NCI-H2227 treated with DMSO at 0.1 percent for 48 hours (cell line): ENCODE data around the gene CDCA8.

Source experiments
- DNase-seq: peaks from one replicate; lab custom pipeline; 2025; lab: John Stamatoyannopoulos, UW

The CDCA8 gene

GRCh38 chr1:37692078-37692833 is at the start of gene CDCA8:
Gene CDCA8 (plus strand): TSS chr1:37692516. CDS start chr1:37692691, 175 bp downstream.
- peak; percentile 99 for DNase-seq

- no peak for DNase-seq
Measured at GRCh38 chr1:37647281-37647680, 45.0 kb upstream of the CDCA8 start.

DNA sequence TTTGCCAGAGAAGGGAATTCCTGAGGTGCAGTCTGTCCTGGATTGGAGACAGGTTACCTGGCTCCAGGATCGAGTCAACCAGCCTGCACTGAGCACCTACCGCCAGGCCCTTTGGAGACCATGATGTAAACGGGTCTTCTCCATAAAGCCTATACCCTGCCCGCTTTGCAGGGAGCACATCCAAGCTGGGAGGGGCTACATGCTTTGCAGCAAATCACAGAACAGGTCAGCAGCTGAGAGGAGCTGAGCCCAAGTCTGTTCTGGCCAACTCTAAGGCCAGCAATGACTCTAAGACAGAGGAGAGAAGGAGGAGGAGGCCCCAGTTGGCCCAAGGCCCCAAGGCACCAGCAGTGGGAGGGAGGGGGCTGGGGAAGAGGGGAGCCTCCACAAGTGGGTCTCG is 42.1 kb upstream of the CDCA8 start:
- DNase-seq = no peak

DNA sequence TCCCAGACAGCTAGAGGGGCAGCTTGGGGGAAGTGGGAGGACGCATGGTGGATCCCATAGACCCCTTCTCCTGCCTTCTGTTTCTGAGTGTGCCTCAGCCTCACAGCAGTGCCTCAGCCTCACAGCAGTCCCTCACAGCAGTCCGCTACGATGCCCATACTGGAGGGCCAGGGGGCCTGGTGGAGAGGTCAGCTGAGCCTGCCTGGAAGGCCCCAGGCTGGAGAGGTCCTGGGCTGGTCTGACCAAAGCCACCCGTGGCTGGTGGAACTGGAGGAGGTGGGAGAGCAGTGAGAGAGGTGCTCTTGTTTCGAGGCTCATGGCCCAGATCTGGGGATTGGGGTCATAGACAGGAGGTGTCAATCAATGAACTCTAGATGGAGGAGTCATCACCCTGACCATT is 41.6 kb upstream of the CDCA8 start:
- no peak for DNase-seq

DNA sequence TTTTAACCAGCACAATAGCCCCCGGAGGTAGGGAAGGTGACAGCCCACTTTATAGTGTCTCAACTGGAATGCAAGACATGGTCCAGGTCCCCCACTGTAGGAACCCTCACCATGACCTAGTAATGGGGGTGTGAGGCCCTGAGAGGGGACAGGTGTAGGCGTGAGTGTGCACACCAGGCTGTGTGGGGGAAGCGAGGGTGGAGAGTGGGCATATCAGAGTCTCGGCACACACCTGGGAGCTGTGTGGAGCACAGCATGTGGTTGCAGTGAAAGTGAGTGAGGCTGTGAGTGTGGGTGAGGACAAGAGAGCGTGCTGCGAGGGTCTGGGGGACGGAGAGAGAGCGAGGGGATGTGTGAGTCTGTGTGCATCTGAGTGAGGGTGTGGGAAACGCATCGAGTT is 40.5 kb upstream of the CDCA8 start:
- no peak for DNase-seq

DNA sequence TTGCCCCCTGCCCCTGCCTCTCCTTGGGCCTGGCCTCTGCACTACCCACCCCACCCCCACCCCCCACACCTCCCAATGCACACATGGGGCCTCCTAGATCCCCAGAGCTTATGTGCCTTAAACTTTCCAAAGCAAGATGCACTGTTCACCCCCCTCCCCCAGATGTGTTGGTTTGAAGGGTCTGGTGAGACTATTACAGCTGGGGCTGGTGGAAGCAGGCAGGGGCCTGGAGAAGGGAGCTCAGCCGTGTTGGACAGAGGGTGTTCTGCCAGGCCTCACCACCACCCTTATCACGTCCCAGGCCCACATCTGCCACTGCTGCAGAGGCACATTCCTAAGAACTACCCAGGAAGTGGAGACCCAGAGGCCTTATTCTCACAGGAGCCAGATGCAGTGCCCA is 39.3 kb upstream of the CDCA8 start:
- DNase-seq = no peak

DNA sequence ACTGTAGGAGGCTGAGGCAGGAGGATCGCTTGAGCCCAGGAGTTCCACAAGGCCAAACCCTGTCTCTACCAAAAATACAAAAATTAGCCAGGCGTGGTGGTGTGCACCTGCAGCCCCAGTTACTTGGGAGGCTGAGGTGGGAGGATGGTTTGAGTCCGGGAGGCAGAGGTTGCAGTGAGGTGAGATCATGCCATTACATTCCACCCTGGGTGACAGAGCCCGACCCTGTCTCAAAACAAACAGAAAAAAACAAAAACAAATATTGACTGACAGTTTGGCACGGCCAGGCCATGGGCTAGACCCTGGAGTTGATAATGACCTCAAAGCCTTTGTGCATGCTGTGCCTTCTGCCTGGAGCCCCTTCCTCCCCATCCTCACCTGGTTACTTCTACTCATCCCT is 38.4 kb upstream of the CDCA8 start:
- DNase-seq = no peak

GRCh38 chr1:37655274-37655673 is 37.0 kb upstream of the CDCA8 start:
- DNase-seq = no peak

- no peak for DNase-seq
Measured at GRCh38 chr1:37656026-37656425, 36.3 kb upstream of the CDCA8 start.

DNA sequence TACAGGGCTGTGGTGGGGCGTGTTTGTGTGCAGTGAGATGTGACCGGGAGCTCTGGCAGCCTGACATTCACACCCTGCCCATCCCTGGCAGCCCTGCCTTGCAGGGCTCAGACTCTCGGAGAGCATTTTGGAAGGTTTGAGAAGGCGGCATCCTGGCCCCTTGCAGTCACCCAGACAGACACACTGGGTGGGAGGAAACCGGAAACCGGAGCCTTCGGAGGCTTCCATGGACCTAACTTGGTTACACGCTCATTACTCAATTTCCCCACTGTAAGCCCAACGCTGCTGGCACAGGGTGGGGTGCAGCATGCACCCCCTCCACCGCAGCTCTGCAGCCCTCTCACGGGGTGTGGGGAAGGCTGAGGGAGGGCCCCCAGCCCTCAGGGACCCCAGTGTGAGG is 35.4 kb upstream of the CDCA8 start:
- DNase-seq = no peak

- no peak for DNase-seq
Measured at GRCh38 chr1:37657620-37658412, 34.5 kb upstream of the CDCA8 start.

GRCh38 chr1:37658486-37658885 is 33.8 kb upstream of the CDCA8 start:
- no peak for DNase-seq

GRCh38 chr1:37660664-37661063 is 31.7 kb upstream of the CDCA8 start:
- DNase-seq = peak; percentile 12

GRCh38 chr1:37661401-37661800 is 30.9 kb upstream of the CDCA8 start:
- no peak for DNase-seq

- no peak for DNase-seq
Measured at GRCh38 chr1:37662031-37662755, 30.1 kb upstream of the CDCA8 start.

DNA sequence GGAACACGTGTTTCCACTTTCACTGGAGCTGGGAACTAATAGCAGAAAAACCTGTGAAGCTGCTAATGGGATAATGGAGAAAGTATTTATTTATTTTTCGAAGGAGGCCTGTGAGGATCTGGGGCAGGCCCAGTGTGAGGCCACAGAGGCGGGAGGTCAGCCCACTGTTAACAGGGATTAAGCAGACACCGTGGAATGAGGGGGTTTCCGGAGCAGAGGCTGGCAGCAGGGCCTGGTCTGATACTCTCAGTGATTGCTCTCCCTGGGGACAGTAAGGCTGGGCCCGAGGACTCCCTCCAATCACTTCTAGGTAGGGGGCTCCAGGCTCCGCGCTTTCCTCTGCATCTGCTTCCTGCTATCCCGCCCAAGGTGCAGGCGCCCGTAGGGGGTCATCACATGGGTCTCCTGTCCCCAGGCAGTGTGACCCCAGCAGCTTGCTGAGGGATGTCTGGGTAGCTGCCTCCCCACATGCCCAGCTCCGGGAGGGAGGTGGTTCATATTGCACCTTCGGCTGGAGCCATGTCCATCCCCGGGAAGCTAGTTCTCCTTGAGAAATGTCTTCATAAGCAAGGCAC is 28.8 kb upstream of the CDCA8 start:
- DNase-seq = no peak

DNA sequence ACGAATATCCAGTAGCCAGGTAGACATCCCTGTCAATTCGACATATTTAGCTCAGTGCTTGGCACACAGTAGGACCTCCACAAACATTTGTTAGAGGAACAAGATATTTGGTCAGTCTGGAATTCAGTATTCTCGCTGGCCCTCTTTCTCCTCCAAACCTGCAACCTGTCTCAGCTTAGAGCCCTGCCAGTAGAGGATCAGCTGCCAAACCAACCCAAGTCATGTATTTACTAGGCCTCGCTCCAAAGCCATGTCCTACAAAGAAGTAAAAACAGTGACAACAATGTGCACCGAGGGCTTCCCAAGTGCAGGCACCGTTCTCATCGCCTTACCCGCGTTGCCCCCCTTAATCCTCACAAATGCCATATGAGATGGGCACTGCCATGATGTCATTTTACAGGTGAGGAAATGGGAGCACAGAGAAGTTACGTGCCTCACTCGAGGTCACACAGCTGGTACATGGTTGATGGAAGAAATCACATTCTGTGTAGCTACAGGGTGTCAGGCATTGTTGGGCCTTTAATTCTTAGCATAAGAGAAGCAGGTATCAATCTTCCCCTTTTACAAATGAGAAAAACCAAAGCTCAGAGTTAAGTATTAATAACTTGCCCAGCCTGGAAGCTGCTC is 26.0 kb upstream of the CDCA8 start:
- DNase-seq = no peak

DNA sequence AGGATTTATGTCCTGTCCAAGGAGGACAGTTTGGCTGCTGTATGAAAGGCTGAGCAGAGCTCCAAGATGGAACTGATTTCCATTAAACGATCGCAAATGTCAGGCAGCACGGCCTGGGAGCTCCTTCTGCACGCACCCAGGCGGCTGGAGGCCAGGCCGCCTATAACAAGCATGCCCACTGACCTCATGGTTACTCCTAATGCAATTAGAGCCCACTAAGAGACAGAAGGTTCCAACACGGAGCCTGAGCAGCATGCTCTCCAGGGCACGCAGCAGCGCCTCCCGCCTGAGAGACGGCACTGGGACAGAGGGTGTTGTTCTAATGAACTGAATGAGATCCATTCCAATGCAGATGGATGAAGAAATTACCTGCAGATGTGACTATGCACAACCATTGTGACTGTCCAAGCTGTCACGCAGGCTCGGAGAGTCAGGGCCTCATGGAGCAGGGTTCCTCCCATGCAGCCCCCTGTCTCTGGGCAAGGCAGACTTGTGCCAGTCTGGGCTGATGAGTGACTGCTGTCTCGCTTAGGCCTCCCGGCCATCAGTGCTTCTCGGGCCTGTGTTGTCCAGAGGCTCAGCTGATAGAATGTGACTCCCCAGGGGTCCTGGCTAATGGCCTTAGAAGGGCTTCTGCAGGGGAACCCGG is 25.2 kb upstream of the CDCA8 start:
- DNase-seq = no peak

GRCh38 chr1:37670133-37670532 is 22.2 kb upstream of the CDCA8 start:
- DNase-seq = no peak

DNA sequence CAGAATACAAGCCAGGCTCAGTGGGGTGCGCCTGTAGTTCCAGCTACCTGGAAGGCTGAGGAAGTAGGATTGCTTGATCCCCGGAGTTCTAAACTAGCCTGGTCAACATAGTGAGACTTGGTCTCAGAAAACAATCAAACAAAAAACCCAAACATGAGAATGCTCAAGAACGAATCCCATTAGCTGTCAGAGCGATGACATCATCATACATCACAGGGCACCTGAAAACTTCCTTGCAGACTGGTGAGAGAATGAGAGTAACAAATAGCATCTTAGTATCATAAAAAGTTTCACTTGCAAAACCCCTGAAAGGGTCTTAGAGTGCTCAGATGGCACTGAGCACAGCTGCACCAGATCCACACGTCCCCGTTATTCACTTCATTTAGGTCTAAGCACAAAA is 21.1 kb upstream of the CDCA8 start:
- no peak for DNase-seq

DNA sequence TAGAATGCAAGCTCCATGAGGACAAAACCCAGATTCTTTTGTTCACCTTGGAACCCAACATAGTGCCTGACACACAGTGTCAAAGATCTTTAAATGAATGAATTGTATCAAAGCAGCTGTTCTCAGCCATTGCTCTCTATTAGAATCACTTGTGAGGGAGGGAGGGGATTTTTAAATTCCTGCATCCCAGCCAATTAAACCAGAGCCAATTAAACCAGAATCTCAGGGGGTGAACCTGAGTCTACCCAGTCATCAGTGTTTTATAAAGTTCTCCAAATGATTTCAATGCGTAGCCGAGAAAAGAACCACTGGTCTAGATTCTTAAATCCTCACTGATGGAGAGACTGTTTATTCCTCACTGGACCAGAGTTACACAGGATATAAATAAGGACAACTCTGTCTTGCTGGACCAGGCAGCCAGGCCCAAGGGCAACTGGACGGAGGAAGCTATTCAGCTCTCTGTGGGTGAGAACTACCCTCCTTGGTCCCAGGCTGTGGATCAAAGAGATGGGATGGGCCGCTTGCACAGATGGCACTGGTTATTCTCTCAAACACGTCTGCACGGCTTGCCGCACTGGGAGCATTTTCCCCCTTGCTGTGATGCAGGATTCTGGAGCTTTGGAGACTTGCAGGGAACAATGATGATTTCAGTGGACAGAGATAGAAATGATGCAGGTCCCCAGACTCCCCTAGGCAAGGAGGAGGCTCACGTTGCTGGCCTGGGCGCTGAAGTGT is 20.0 kb upstream of the CDCA8 start:
- DNase-seq = no peak
